Progenitor cell of endocrine pancreas (in vitro differentiated cells): Measurements from ENCODE around the gene BAHCC1. TPM values are rescaled to one million over a fixed set of nuclear protein-coding genes. Genes with fewer than 3 reads are reported as not detected.

ENCODE experiments used
- DNase-seq: peaks from one replicate; pipeline ENCODE4 v3.0.0; 2021; ENCODE audit warnings: low spot score; ENCODE audit not compliant: unreplicated experiment
- H3K27ac Mint-ChIP-seq: 2 replicates; pipeline ENCODE4 v1.8.0; 2021; ENCODE audit warnings: mild to moderate bottlenecking, moderate library complexity, mixed read lengths
- H3K27me3 Mint-ChIP-seq: 2 replicates; pipeline ENCODE4 v1.8.0; 2021; ENCODE audit warnings: mixed read lengths
- H3K36me3 Mint-ChIP-seq: 2 replicates; pipeline ENCODE4 v1.8.0; 2022; ENCODE audit warnings: mixed read lengths; ENCODE audit not compliant: insufficient read depth
- H3K4me1 Mint-ChIP-seq: 2 replicates; pipeline ENCODE4 v1.8.0; 2021; ENCODE audit warnings: low read depth, mixed read lengths
- H3K4me3 Mint-ChIP-seq: 2 replicates; pipeline ENCODE4 v1.8.0; 2021; ENCODE audit warnings: low read depth, mild to moderate bottlenecking, moderate library complexity, mixed read lengths
- H3K9me3 Mint-ChIP-seq: 2 replicates; pipeline ENCODE4 v1.8.0; 2021; ENCODE audit warnings: low read depth, mixed read lengths
- CTCF ChIP-seq: fragments of 200-600 bp; sonication (generic); IDR thresholded peaks from one replicate; pipeline ENCODE4 v1.5.0; 2021; ENCODE audit warnings: antibody characterized with exemption, mild to moderate bottlenecking; ENCODE audit not compliant: unreplicated experiment
- total RNA-seq: library from RNA; stranded (reverse); gene quantifications from 2 replicates; pipeline ENCODE4 v1.2.1, GENCODE V29; 2021

BAHCC1 gene
- total RNA-seq, 1 donor from 2014 or later: 40.5 TPM

- no peak for DNase-seq
- H3K27ac Mint-ChIP-seq: no peak overlapping the region
- H3K9me3 Mint-ChIP-seq: no peaks in the 10 kb centered on the region
- TF ChIP-seq CTCF: no peak
- no peaks in the 10 kb centered on the region for H3K36me3 Mint-ChIP-seq
- peak overlapping the region; percentile 14 for H3K4me3 Mint-ChIP-seq
- H3K27me3 Mint-ChIP-seq: peaks cover 6% of the 10 kb centered on the region
- peaks cover 33% of the 10 kb centered on the region for H3K4me1 Mint-ChIP-seq
Observed at GRCh38 chr17:81388612-81389367, 6.5 kb upstream of the BAHCC1 start.

- Mint-ChIP-seq H3K27me3 (peaks cover 6% of the 10 kb centered on the region), H3K9me3 (no peaks in the 10 kb centered on the region), H3K4me3 (no peak overlapping the region), H3K27ac (no peak overlapping the region), H3K4me1 (peaks cover 40% of the 10 kb centered on the region), H3K36me3 (no peaks in the 10 kb centered on the region)
- TF ChIP-seq CTCF: no peak
- no peak for DNase-seq
Observed at GRCh38 chr17:81389585-81389984, 5.7 kb upstream of the BAHCC1 start.

- Mint-ChIP-seq H3K4me3 (peak overlapping the region; percentile 21), H3K27me3 (peaks cover under 1% of the 10 kb centered on the region), H3K27ac (no peak overlapping the region), H3K36me3 (no peaks in the 10 kb centered on the region), H3K4me1 (peaks cover 45% of the 10 kb centered on the region), H3K9me3 (no peaks in the 10 kb centered on the region)
- TF ChIP-seq CTCF: no peak
- no peak for DNase-seq
Observed at GRCh38 chr17:81390029-81390872, 5.0 kb upstream of the BAHCC1 start.

- Mint-ChIP-seq H3K36me3 (no peaks in the 10 kb centered on the region), H3K9me3 (no peaks in the 10 kb centered on the region), H3K27me3 (no peaks in the 10 kb centered on the region), H3K4me3 (peak overlapping the region; percentile 50), H3K4me1 (peaks cover 45% of the 10 kb centered on the region), H3K27ac (no peak overlapping the region)
- DNase-seq: no peak
- no peak for TF ChIP-seq CTCF
Observed at GRCh38 chr17:81390873-81391255, 4.4 kb upstream of the BAHCC1 start.

GRCh38 chr17:81391293-81391935 lies 3.8 kb upstream of the BAHCC1 start:
- Mint-ChIP-seq H3K4me1 (peaks cover 44% of the 10 kb centered on the region), H3K9me3 (no peaks in the 10 kb centered on the region), H3K36me3 (no peaks in the 10 kb centered on the region)

More at GRCh38 chr17:81391293-81391935, 3.8 kb upstream of the BAHCC1 start:
- Mint-ChIP-seq H3K27ac (peak overlapping the region; percentile 77), H3K4me3 (peak overlapping the region; percentile 86), H3K27me3 (no peaks in the 10 kb centered on the region)
- no peak for DNase-seq
- TF ChIP-seq CTCF: no peak
